SU-DHL-6 (cell line): ENCODE measurements around the gene TOP1.

Source experiments
- EZH2phosphoT487 ChIP-seq: fragments of 200-600 bp; sonication (generic), shearing (Covaris generic); conservative IDR thresholded peaks from 2 replicates; pipeline ENCODE4 v1.6.1; 2018; ENCODE audit warnings: mild to moderate bottlenecking, antibody characterized with exemption, low read length, moderate library complexity, mixed read lengths
- TF ChIP-seq, protein P1 (sequence below): fragments of 200-600 bp; sonication (generic); IDR thresholded peaks from one replicate; pipeline ENCODE4 v1.5.1; 2017; ENCODE audit warnings: antibody characterized with exemption, mild to moderate bottlenecking, low read length, moderate library complexity; ENCODE audit not compliant: insufficient read depth, poor library complexity, severe bottlenecking

DNA sequence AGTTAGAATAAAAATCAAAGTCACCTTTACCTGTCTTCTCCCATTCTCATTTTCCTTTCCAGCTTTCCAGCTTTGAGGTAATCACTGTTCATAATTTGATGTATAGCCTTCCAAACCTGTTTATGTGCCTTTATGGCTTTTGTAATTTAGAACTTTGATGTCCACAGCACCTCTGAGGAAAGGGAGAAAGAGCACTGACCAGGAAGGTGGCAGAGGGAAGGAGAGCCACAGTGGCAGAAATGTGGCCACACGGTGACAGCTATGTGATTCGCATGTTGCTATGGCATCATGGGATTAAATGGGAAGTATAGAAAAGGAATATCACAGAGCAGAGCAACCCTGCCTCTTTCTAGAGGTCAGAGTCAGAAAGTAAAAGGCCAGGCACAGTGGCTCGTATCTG, 57.0 kb downstream of the TOP1 start:
- no peak for TF ChIP-seq EZH2phosphoT487
- TF ChIP-seq, protein P1, sequence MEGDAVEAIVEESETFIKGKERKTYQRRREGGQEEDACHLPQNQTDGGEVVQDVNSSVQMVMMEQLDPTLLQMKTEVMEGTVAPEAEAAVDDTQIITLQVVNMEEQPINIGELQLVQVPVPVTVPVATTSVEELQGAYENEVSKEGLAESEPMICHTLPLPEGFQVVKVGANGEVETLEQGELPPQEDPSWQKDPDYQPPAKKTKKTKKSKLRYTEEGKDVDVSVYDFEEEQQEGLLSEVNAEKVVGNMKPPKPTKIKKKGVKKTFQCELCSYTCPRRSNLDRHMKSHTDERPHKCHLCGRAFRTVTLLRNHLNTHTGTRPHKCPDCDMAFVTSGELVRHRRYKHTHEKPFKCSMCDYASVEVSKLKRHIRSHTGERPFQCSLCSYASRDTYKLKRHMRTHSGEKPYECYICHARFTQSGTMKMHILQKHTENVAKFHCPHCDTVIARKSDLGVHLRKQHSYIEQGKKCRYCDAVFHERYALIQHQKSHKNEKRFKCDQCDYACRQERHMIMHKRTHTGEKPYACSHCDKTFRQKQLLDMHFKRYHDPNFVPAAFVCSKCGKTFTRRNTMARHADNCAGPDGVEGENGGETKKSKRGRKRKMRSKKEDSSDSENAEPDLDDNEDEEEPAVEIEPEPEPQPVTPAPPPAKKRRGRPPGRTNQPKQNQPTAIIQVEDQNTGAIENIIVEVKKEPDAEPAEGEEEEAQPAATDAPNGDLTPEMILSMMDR = no peak
